Activated CD8-positive, alpha-beta T cell treated with anti-CD3 and anti-CD28 coated beads for 36 hours (primary cell): ENCODE measurements around the gene GSTT4. TPM values are rescaled to one million over a fixed set of nuclear protein-coding genes. Genes with fewer than 3 reads are reported as not detected.
"Not testable (repeated sequence)": the region's sequence is repeated elsewhere in the genome, so short reads cannot be mapped to it uniquely, and the experiment has no call there.

Source experiments
- ATAC-seq: fragments of 200-7000 bp; cut with Tn5 transposase; one replicate; pipeline ENCODE4 v1.10.0; 2021; ENCODE audit warnings: mild to moderate bottlenecking, moderate library complexity
- CTCF ChIA-PET: fragments of 350-600 bp; sonication (Branson Sonifier 250); formaldehyde crosslinking; loops from one replicate; lab custom pipeline; 2021; ENCODE audit warnings: antibody characterized with exemption; lab: Charles Lee
- POLR2A ChIA-PET: fragments of 350-600 bp; sonication (Branson Sonifier 250); formaldehyde crosslinking; loops from one replicate; lab custom pipeline; 2021; ENCODE audit warnings: antibody characterized with exemption; lab: Charles Lee
- DNase-seq: peaks from one replicate; pipeline ENCODE4 v3.0.0-alpha.2; 2020
- H3K27ac Mint-ChIP-seq: one replicate; pipeline ENCODE4 v1.8.0; 2021; ENCODE audit warnings: mild to moderate bottlenecking, mixed read lengths
- H3K27me3 Mint-ChIP-seq: one replicate; pipeline ENCODE4 v1.8.0; 2021; ENCODE audit warnings: mixed read lengths
- H3K36me3 Mint-ChIP-seq: one replicate; pipeline ENCODE4 v1.8.0; 2021; ENCODE audit warnings: low read depth, mixed read lengths
- H3K4me1 Mint-ChIP-seq: one replicate; pipeline ENCODE4 v1.8.0; 2021; ENCODE audit warnings: low read depth, mixed read lengths
- H3K4me3 Mint-ChIP-seq: one replicate; pipeline ENCODE4 v1.8.0; 2021; ENCODE audit warnings: mild to moderate bottlenecking, moderate library complexity, mixed read lengths
- H3K9me3 Mint-ChIP-seq: one replicate; pipeline ENCODE4 v1.8.0; 2021; ENCODE audit warnings: mixed read lengths
- intact Hi-C: fragments of 100-400 bp; cut with micrococcal nuclease; formaldehyde crosslinking; loops from one replicate; pipeline ENCODE4 v1.10.0; 2022
- total RNA-seq, 2 experiments: library from RNA; stranded (reverse); gene quantifications; one replicate each; pipeline ENCODE4 v1.2.3, GENCODE V29; 2021
- TF ChIP-seq, protein P1 (sequence below): fragments of 200-600 bp; IDR thresholded peaks from one replicate; pipeline ENCODE4 v1.8.0; 2022; ENCODE audit warnings: antibody characterized with exemption, mild to moderate bottlenecking

The GSTT4 gene
- total RNA-seq, 2 experiments from 2014 or later, result not detected

- H3K36me3 Mint-ChIP-seq, result no peaks in the 10 kb centered on the region
- H3K27ac Mint-ChIP-seq, result no peak overlapping the region
- H3K9me3 Mint-ChIP-seq, result no peaks in the 10 kb centered on the region
- no peak for ATAC-seq
- CTCF ChIA-PET, result no interaction called here
- POLR2A ChIA-PET, result no interaction called here
- peaks cover 2% of the 10 kb centered on the region for H3K27me3 Mint-ChIP-seq
- intact Hi-C loops, result no loop called here
- H3K4me3 Mint-ChIP-seq, result no peak overlapping the region
- DNase-seq, result no peak
- TF ChIP-seq, protein P1, sequence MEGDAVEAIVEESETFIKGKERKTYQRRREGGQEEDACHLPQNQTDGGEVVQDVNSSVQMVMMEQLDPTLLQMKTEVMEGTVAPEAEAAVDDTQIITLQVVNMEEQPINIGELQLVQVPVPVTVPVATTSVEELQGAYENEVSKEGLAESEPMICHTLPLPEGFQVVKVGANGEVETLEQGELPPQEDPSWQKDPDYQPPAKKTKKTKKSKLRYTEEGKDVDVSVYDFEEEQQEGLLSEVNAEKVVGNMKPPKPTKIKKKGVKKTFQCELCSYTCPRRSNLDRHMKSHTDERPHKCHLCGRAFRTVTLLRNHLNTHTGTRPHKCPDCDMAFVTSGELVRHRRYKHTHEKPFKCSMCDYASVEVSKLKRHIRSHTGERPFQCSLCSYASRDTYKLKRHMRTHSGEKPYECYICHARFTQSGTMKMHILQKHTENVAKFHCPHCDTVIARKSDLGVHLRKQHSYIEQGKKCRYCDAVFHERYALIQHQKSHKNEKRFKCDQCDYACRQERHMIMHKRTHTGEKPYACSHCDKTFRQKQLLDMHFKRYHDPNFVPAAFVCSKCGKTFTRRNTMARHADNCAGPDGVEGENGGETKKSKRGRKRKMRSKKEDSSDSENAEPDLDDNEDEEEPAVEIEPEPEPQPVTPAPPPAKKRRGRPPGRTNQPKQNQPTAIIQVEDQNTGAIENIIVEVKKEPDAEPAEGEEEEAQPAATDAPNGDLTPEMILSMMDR, result no peak
- H3K4me1 Mint-ChIP-seq, result no peaks in the 10 kb centered on the region
Observed at GRCh38 chr22:23997092-23997491, 8.2 kb downstream of the GSTT4 start.

DNA sequence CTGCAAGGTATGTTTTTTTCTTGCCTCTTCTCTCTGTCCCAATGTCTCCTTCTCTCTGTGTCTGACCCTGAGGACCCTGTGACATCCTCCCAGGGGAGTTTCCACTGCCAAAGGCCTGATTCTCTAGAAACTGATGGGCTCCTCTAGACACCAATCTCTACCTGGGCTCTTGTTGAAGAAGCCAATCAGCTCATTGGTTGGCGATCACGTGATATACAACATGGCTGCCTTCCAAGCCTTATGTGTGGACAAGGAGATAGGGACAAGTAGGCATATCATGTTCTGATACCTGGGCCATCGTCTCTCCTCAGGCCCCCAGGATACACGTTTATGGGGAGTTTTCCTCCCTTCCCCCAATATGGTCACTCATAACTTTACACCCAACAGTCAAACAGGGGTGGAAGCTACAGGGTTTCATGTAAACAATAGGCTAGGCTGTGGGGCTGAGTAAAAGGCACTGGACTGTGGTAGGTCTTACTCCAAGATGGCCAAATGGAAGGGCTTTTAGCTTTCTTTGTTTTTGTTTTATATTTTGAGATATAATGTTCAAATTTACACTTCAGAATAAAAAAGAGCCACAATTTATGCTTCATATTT, 11.6 kb downstream of the GSTT4 start:
- CTCF ChIA-PET, H3K36me3 Mint-ChIP-seq, H3K4me3 Mint-ChIP-seq, H3K27ac Mint-ChIP-seq, H3K27me3 Mint-ChIP-seq, H3K4me1 Mint-ChIP-seq, intact Hi-C loops, H3K9me3 Mint-ChIP-seq: not testable (repeated sequence)
- ATAC-seq (peak; percentile 42), DNase-seq (peak; percentile 29)
- POLR2A ChIA-PET, result interaction anchor here (1.3 kb wide), 1 partner anchor 10 kb away, joined by 3 read pairs; no protein-coding TSS in a partner anchor

- H3K9me3 Mint-ChIP-seq, H3K27me3 Mint-ChIP-seq, H3K36me3 Mint-ChIP-seq, CTCF ChIA-PET, DNase-seq, H3K27ac Mint-ChIP-seq, H3K4me3 Mint-ChIP-seq, intact Hi-C loops, POLR2A ChIA-PET, H3K4me1 Mint-ChIP-seq, ATAC-seq: not testable (repeated sequence)
Observed at GRCh38 chr22:23993080-23993479, 12.2 kb downstream of the GSTT4 start.

DNA sequence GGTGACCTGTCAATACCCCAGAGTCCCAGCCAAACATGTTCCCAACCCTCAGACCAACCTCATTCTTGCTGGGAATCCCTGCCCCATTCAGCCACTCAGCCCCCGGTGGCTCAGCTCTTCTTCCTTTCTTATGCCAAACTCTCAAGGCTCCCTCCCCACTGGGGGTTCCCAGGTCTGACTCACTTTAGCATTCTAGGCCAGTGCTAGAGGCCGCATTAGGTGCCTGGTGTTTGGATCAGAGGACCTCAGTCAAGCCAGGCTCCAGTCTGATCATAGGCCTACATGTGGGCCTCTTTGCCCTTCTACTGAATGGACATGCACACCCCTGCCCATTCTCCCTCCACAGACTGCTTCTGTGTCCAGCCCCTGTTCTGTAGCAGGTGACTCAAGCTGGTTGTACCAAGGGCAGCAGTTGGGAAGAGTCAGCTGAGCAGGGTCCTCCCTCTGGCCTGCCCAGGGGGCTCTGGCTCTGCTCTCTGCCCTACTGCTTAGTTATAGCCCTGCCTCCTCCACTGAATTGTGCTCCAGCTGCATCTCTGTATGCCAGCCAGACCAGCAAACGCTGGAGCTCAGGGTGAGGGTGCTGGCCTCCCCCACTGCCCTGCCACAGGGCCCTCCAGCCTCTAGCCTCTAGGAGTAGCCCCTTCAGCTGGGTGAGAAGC, 15.5 kb downstream of the GSTT4 start:
- CTCF ChIA-PET, H3K4me1 Mint-ChIP-seq, intact Hi-C loops, H3K27ac Mint-ChIP-seq, H3K9me3 Mint-ChIP-seq, POLR2A ChIA-PET, H3K36me3 Mint-ChIP-seq, H3K27me3 Mint-ChIP-seq, H3K4me3 Mint-ChIP-seq, DNase-seq: not testable (repeated sequence)
- peak; percentile 39 for ATAC-seq

DNA sequence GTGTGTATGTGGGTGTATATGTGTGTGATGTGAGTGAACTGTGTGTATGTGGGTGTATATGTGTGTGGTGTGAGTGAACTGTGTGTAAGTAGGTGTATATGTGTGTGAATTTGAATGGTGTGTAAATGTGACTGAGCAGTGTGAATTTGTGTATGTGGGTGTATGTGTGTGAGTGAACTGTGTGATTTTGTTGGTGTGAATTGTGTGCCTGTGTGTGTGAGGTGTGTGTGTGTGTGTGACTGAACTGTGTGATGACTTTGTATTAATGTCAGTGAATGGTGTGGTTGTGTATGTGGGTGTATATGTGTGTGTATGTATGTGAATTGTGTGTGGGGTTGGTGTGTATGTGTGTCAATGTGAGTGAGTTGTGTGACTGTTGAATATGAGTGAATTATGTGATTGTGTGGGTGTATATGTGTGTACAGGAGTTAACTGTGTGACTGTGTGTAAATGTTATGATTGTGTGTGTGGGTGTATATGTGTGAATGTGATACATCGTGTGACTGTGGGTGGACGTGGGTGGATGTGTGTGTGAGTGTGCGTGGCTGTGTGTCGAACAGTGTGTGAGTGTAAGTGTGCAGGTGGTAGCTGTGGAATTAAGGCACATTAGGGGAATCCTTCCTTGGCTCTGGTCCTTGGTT, 18.6 kb downstream of the GSTT4 start:
- CTCF ChIA-PET, ATAC-seq, H3K4me3 Mint-ChIP-seq, H3K9me3 Mint-ChIP-seq, intact Hi-C loops, DNase-seq, H3K36me3 Mint-ChIP-seq, POLR2A ChIA-PET, H3K4me1 Mint-ChIP-seq, H3K27me3 Mint-ChIP-seq, H3K27ac Mint-ChIP-seq: not testable (repeated sequence)

GRCh38 chr22:23986089-23986488, 19.2 kb downstream of the GSTT4 start:
- POLR2A ChIA-PET, DNase-seq, CTCF ChIA-PET, H3K4me3 Mint-ChIP-seq, H3K36me3 Mint-ChIP-seq, H3K27me3 Mint-ChIP-seq, ATAC-seq, H3K4me1 Mint-ChIP-seq, intact Hi-C loops, H3K27ac Mint-ChIP-seq, H3K9me3 Mint-ChIP-seq: not testable (repeated sequence)

GRCh38 chr22:23984430-23984829, 20.8 kb downstream of the GSTT4 start:
- no peak overlapping the region for H3K27ac Mint-ChIP-seq
- POLR2A ChIA-PET, result no interaction called here
- no peak for ATAC-seq

GRCh38 chr22:23980567-23980966, 24.7 kb downstream of the GSTT4 start:
- H3K4me3 Mint-ChIP-seq, H3K27ac Mint-ChIP-seq, H3K36me3 Mint-ChIP-seq, H3K4me1 Mint-ChIP-seq, CTCF ChIA-PET, intact Hi-C loops, ATAC-seq, H3K9me3 Mint-ChIP-seq, POLR2A ChIA-PET, H3K27me3 Mint-ChIP-seq, DNase-seq: not testable (repeated sequence)

More at GRCh38 chr22:23984430-23984829, 20.8 kb downstream of the GSTT4 start:
- Mint-ChIP-seq H3K4me3 (no peak overlapping the region), H3K4me1 (no peaks in the 10 kb centered on the region), H3K27me3 (no peaks in the 10 kb centered on the region), H3K9me3 (no peaks in the 10 kb centered on the region), H3K36me3 (no peaks in the 10 kb centered on the region)
- intact Hi-C loops, result no loop called here
- CTCF ChIA-PET, result no interaction called here
- DNase-seq, result no peak
- TF ChIP-seq, protein P1, result no peak

- H3K36me3 Mint-ChIP-seq, POLR2A ChIA-PET, DNase-seq, H3K9me3 Mint-ChIP-seq, H3K4me3 Mint-ChIP-seq, H3K27me3 Mint-ChIP-seq, intact Hi-C loops, H3K27ac Mint-ChIP-seq, CTCF ChIA-PET, H3K4me1 Mint-ChIP-seq, ATAC-seq: not testable (repeated sequence)
Observed at GRCh38 chr22:23979557-23980240, 25.6 kb downstream of the GSTT4 start, which contains the start of gene GSTT2. Gene GSTT2, plus strand, starts transcription at chr22:23980134.
